ES-I3 (cell line): ENCODE results near the gene CLCA1.

Experiments used
- H3K36me3 ChIP-seq: 2 replicates; pipeline ENCODE4 v1.6.1; 2013; ENCODE audit warnings: mild to moderate bottlenecking, low read length, control low read depth, moderate library complexity; ENCODE audit not compliant: insufficient read depth
- H3K4me1 ChIP-seq: 2 replicates; pipeline ENCODE4 v1.6.1; 2013; ENCODE audit warnings: mild to moderate bottlenecking, control low read depth, low read length; ENCODE audit not compliant: insufficient read depth
- H3K9ac ChIP-seq: 2 replicates; pipeline ENCODE4 v1.6.1; 2013; ENCODE audit warnings: low read depth, mild to moderate bottlenecking, low read length, moderate library complexity
- H3K9me3 ChIP-seq: 2 replicates; pipeline ENCODE4 v1.6.1; 2013; ENCODE audit warnings: mild to moderate bottlenecking, low read length, moderate library complexity; ENCODE audit not compliant: control insufficient read depth, insufficient read depth

Gene CLCA1

DNA sequence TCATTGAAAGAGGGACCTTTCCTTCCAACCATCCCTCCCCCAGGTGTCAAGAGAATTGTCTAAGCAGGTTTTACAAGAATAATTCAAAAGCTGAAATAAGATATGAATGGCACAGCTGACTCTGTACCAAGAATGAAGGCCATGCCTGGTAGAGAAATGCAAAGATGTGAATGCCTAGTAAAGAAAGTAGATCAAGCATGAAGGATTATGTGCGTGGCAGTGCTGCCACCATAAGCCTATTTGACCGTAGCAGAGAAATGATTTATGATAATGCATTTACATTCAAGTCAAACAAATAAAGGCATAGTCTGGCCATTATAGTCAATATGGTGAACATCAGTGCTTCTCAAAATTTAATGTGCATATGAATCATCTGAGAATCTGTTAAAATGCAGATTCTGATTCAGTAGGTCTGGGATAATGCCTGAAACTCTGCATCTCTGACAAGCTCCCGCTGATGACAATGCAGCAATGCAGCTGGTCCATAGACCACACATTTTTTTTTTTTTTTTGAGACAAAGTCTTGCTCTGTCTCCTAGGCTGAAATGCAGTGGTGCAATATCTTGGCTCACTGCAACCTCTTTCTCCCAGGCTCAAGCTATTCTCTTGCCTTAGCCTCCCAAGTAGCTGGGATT is 61.6 kb downstream of the CLCA1 start:
- H3K9me3 ChIP-seq, result no peaks in the 10 kb centered on the region
- no peak overlapping the region for H3K9ac ChIP-seq
- H3K36me3 ChIP-seq, result no peaks in the 10 kb centered on the region
- H3K4me1 ChIP-seq, result no peaks in the 10 kb centered on the region

DNA sequence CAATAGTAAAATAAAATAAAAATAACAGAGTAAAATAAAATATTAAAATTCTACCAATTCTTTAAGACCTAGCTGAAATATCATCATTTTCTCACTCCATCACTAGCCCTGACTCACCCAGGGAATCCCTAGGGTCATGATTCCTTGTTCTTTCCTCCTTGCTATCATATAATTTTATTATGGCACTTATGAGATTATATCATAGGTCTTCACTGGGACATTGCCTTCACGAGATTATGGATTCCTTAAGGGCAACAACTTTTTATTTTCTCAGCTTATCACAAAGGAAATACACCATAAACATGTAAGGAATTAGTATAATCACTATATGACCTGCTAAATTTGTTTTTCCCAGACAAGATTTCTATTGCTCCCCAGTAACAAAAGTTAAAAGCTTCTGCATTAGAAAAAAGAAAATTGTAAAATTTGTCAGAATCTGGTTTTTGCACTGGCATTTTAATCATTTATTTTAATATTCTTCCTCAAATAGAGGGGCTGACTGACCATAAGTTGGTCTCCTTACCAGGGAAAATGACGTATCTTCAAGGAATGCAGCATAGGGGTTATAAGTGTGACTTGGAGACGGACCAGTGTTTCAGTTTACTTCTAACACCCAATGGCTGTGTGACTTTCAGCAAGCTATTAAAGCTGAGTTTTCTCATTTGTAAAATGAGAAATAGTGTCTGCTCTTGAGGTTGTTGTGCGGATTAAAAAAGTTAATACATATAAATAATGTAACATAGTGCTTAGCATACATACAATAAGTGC is 69.4 kb downstream of the CLCA1 start:
- Histone ChIP-seq H3K9me3 (no peaks in the 10 kb centered on the region), H3K36me3 (no peaks in the 10 kb centered on the region), H3K9ac (no peak overlapping the region), H3K4me1 (0 out of 2 replicates have a peak, but pooled peaks cover 6% of the 10 kb centered on the region)

DNA sequence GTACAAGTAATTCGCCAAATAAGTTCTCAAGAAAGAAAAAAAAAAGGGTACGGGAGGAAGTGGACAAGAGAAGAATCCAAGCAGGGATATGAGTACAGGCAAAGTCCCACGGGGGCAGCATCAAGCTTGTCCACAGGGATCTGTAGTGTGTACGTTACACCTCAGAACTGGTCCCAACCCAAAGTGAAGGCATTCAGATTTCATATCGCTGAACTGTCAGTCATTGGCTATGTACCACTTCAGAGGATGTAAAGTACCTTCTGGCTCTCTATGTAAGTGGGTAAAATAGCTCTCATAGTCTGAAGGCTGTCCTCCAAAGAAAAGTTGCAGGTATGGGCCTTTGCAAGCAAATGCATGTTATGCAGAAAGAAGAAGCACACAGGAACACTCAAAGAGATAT is 70.0 kb downstream of the CLCA1 start:
- H3K9ac ChIP-seq, result no peak overlapping the region
- 0 out of 2 replicates have a peak, but pooled peaks cover 6% of the 10 kb centered on the region for H3K4me1 ChIP-seq
- H3K36me3 ChIP-seq, result no peaks in the 10 kb centered on the region
- H3K9me3 ChIP-seq, result no peaks in the 10 kb centered on the region

- H3K36me3 ChIP-seq, result no peaks in the 10 kb centered on the region
- 0 out of 2 replicates have a peak, but pooled peaks cover 6% of the 10 kb centered on the region for H3K4me1 ChIP-seq
- H3K9ac ChIP-seq, result no peak overlapping the region
- no peaks in the 10 kb centered on the region for H3K9me3 ChIP-seq
Measured at GRCh38 chr1:86541859-86542258, 73.1 kb downstream of the CLCA1 start.

GRCh38 chr1:86542631-86543030 is 73.9 kb downstream of the CLCA1 start:
- no peaks in the 10 kb centered on the region for H3K36me3 ChIP-seq
- H3K9ac ChIP-seq, result no peak overlapping the region
- H3K4me1 ChIP-seq, result 0 out of 2 replicates have a peak, but pooled peaks cover 6% of the 10 kb centered on the region
- no peaks in the 10 kb centered on the region for H3K9me3 ChIP-seq

GRCh38 chr1:86546787-86547221 is 78.1 kb downstream of the CLCA1 start, which contains the start of gene CLCA4:
Gene CLCA4, plus strand, starts transcription at chr1:86547078. Its CDS starts 42 bp downstream, at chr1:86547120.
- 0 out of 2 replicates have a peak, but pooled peaks cover 6% of the 10 kb centered on the region for H3K4me1 ChIP-seq
- H3K36me3 ChIP-seq, result no peaks in the 10 kb centered on the region
- no peaks in the 10 kb centered on the region for H3K9me3 ChIP-seq
- H3K9ac ChIP-seq, result no peak within 1 kb of the TSS

- Histone ChIP-seq H3K4me1 (no peaks in the 10 kb centered on the region), H3K9ac (no peak overlapping the region), H3K9me3 (no peaks in the 10 kb centered on the region), H3K36me3 (no peaks in the 10 kb centered on the region)
Measured at GRCh38 chr1:86548839-86549238, 80.1 kb downstream of the CLCA1 start.
